ENCODE measurements around the gene SRRM2.

The SRRM2 gene

DNA sequence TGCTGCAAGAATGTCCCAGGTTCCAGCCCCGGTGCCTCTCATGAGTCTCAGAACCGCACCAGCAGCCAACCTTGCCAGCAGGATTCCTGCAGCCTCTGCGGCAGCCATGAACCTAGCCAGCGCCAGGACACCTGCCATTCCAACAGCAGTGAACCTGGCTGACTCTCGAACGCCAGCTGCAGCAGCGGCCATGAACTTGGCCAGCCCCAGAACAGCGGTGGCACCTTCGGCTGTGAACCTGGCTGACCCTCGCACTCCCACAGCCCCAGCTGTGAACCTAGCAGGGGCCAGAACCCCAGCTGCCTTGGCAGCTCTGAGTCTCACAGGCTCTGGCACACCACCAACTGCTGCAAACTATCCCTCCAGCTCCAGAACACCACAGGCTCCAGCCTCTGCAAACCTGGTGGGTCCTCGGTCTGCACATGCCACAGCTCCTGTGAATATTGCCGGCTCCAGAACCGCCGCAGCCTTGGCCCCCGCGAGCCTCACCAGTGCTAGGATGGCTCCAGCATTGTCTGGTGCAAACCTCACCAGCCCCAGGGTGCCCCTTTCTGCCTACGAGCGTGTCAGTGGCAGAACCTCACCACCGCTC, 14.8 kb downstream of the SRRM2 start:
- peaks cover 83% of the 10 kb centered on the region for H3K36me3 Mint-ChIP-seq (ENCODE audit: low read depth)
- H3K27ac Mint-ChIP-seq, result no peak overlapping the region
- no peaks in the 10 kb centered on the region for H3K4me1 Mint-ChIP-seq (ENCODE audit: low read depth)
- no peaks in the 10 kb centered on the region for H3K9me3 Mint-ChIP-seq
- no peaks in the 10 kb centered on the region for H3K27me3 Mint-ChIP-seq (ENCODE audit: low read depth)
- no peak overlapping the region for H3K4me3 Mint-ChIP-seq
- DNase-seq (ENCODE audit: low spot score), result no peak

DNA sequence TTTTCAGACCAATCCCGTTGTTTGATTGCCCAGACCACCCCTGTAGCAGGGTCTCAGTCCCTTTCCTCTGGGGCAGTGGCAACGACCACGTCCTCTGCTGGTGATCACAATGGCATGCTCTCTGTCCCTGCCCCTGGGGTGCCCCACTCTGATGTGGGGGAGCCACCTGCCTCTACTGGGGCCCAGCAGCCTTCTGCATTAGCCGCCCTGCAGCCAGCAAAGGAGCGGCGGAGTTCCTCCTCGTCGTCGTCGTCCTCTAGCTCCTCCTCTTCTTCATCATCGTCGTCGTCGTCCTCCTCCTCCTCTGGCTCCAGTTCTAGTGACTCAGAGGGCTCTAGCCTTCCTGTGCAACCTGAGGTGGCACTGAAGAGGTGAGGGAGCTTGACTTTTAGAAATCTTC, 15.5 kb downstream of the SRRM2 start:
- Mint-ChIP-seq H3K4me3 (no peak overlapping the region), H3K27ac (no peak overlapping the region), H3K36me3 (ENCODE audit: low read depth) (peaks cover 80% of the 10 kb centered on the region), H3K4me1 (ENCODE audit: low read depth) (peaks cover 2% of the 10 kb centered on the region), H3K9me3 (no peaks in the 10 kb centered on the region), H3K27me3 (ENCODE audit: low read depth) (no peaks in the 10 kb centered on the region)
- no peak for DNase-seq (ENCODE audit: low spot score)

DNA sequence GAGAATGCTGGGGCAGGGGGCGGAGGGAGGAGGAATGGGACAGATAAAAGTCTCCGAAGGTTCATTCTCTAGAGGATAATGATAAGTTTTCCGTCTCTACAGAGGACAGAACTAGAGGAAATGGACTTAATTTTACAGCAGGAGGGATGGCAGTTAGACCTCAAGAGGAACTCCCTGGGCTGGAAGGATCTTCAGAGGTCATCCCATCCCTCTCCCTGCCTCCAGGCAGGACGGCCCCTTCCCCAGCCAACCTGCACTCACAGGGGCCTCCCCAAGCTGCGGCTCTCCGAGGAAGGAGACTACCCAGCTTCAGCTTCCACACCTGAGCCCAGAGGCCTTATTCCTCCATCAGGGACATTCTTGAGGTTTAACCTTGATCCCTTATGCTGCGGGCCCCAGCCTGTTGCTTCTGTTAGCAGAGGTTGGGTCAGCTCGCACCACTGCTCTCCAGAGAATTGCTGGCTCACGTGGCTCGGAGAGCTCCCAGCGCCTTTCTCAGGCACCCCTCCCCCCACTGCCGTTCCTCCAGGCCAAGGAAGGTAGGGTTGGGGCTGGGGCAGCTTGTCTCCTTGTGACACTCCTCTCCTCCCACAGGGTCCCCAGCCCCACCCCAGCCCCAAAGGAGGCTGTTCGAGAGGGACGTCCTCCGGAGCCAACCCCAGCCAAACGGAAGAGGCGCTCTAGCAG, 16.1 kb downstream of the SRRM2 start:
- Mint-ChIP-seq H3K36me3 (ENCODE audit: low read depth) (peaks cover 74% of the 10 kb centered on the region), H3K27ac (no peak overlapping the region), H3K4me3 (no peak overlapping the region), H3K4me1 (ENCODE audit: low read depth) (peaks cover 2% of the 10 kb centered on the region), H3K27me3 (ENCODE audit: low read depth) (no peaks in the 10 kb centered on the region), H3K9me3 (no peaks in the 10 kb centered on the region)
- no peak for DNase-seq (ENCODE audit: low spot score)

DNA sequence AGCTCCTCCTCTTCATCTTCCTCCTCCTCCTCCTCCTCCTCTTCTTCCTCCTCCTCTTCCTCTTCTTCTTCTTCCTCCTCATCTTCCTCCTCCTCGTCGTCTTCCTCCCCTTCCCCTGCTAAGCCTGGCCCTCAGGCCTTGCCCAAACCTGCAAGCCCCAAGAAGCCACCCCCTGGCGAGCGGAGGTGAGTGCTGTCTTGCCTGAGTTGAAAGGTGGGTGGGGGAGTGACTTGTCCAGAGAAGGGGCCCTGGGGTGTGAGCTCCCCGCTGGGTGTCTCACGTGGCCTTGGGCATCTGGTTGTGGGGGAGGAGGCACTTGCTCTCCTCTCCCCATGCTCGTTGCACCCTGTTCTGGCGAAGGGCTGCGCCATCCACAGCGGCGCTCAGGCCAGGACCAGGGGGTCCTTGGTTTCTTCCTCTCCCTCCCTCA, 16.7 kb downstream of the SRRM2 start:
- no peak overlapping the region for H3K4me3 Mint-ChIP-seq
- peaks cover 68% of the 10 kb centered on the region for H3K36me3 Mint-ChIP-seq (ENCODE audit: low read depth)
- H3K27ac Mint-ChIP-seq, result no peak overlapping the region
- H3K27me3 Mint-ChIP-seq (ENCODE audit: low read depth), result no peaks in the 10 kb centered on the region
- peaks cover 2% of the 10 kb centered on the region for H3K4me1 Mint-ChIP-seq (ENCODE audit: low read depth)
- no peaks in the 10 kb centered on the region for H3K9me3 Mint-ChIP-seq
- DNase-seq (ENCODE audit: low spot score), result no peak

DNA sequence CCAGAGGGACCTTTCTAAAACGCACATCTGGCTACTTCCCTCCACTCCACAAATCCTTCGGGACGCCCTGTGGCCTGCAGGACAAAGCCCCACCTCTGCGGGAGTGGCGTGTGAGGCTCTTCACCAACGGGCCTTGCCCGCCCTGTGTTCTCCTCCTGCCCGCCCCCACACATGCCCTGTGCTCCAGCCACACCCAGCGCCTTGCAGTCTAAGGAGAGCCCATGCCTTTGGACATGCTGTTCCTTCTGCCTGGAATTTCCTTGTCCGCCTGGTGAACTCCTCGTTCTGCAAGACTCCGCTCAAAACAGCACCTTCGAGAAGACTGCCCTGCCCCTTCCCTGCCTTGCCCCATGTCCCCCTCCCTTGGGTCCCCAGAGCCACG, 17.2 kb downstream of the SRRM2 start:
- no peaks in the 10 kb centered on the region for H3K27me3 Mint-ChIP-seq (ENCODE audit: low read depth)
- peaks cover 63% of the 10 kb centered on the region for H3K36me3 Mint-ChIP-seq (ENCODE audit: low read depth)
- no peak overlapping the region for H3K27ac Mint-ChIP-seq
- no peak overlapping the region for H3K4me3 Mint-ChIP-seq
- no peak for DNase-seq (ENCODE audit: low spot score)
- peaks cover 2% of the 10 kb centered on the region for H3K4me1 Mint-ChIP-seq (ENCODE audit: low read depth)
- H3K9me3 Mint-ChIP-seq, result no peaks in the 10 kb centered on the region

DNA sequence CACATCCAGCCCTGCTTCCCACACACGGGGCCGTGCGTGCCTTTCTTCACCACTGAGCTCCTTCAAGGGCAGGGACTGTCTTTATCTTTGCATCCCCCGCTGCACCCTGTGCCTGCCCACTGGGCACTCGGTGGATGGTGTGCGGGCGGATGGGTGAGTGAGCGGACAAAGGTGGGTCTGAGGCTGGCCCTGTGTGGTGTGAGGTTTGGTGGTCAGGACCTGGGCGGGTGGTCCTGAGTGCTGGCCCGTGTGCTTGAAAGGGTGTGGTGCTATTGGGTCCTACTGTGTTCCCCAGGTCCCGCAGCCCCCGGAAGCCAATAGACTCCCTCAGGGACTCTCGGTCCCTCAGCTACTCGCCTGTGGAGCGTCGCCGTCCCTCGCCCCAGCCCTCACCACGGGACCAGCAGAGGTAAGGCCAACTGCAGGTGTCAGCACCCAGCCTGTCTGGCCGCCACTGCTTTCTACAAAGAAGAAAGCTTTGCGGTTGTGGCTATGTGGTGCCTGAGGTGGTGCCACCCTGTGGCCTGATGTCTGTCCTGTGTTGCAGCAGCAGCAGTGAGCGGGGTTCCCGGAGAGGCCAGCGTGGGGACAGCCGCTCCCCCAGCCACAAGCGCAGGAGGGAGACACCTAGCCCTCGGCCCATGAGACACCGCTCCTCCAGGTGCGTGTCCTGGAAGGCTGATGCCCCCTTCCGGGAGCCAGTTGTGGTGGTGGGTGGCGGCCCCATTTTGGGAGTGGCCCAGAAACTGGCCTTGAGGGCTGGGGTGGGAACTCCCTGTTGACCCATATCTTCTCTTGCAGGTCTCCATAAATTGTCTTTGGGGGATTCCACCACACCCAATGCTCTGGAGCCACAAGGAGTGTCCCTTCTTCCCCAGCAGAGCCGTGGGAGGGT, 17.9 kb downstream of the SRRM2 start:
- Mint-ChIP-seq H3K4me1 (ENCODE audit: low read depth) (peaks cover 4% of the 10 kb centered on the region), H3K27ac (no peak overlapping the region), H3K36me3 (ENCODE audit: low read depth) (peaks cover 57% of the 10 kb centered on the region)

DNA sequence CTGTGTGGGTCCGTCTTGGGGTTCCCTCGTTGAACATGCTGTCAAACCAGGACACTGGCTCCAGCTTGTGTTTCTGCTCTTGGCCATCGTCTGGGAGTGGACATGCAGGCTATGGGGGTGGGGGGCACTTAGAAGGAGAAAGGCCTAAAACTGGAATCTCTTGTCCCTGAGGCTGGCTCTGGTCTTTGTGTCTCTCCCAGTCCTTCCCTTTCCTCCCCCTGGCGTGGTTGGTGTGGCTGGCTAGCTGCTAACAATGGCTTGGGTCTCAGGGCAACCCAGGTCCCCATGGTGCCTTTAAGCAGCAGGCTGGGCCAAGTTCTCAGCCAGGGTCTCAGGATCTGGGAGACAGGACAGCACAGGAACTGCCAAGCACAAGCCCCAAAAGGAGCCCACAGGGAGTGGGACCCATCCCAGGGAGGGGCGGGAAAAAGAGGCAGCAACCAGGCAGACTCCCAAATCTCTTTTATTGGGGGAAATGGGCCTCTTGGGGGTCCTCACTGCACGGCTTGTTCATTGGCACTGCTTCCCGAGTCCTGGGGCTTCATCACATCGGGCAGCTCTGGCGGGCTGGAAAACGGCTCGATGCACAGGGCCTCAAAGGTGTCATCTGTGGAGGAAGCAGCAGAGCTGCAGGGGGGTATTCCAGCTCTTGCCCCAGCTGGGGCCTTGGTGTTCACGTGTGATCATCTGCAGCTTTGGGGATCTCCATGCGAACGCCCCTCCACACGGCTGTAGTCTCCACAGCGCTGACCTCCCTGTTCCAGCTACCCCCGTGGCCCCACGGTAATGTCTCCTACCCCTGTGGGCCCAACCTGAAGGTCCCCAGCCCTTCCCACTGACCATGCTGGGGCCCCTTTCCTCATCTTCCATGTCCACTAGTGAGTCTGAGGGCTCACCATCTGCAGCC, 19.3 kb downstream of the SRRM2 start:
- no peak for DNase-seq (ENCODE audit: low spot score)
- Mint-ChIP-seq H3K27ac (no peak overlapping the region), H3K27me3 (ENCODE audit: low read depth) (no peaks in the 10 kb centered on the region), H3K9me3 (no peaks in the 10 kb centered on the region), H3K4me3 (no peak overlapping the region), H3K4me1 (ENCODE audit: low read depth) (peaks cover 14% of the 10 kb centered on the region), H3K36me3 (ENCODE audit: low read depth) (peaks cover 43% of the 10 kb centered on the region)

More for the DNA sequence above, 17.9 kb downstream of the SRRM2 start:
- DNase-seq (ENCODE audit: low spot score), result no peak
- Mint-ChIP-seq H3K4me3 (no peak overlapping the region), H3K9me3 (no peaks in the 10 kb centered on the region), H3K27me3 (ENCODE audit: low read depth) (no peaks in the 10 kb centered on the region)

DNA sequence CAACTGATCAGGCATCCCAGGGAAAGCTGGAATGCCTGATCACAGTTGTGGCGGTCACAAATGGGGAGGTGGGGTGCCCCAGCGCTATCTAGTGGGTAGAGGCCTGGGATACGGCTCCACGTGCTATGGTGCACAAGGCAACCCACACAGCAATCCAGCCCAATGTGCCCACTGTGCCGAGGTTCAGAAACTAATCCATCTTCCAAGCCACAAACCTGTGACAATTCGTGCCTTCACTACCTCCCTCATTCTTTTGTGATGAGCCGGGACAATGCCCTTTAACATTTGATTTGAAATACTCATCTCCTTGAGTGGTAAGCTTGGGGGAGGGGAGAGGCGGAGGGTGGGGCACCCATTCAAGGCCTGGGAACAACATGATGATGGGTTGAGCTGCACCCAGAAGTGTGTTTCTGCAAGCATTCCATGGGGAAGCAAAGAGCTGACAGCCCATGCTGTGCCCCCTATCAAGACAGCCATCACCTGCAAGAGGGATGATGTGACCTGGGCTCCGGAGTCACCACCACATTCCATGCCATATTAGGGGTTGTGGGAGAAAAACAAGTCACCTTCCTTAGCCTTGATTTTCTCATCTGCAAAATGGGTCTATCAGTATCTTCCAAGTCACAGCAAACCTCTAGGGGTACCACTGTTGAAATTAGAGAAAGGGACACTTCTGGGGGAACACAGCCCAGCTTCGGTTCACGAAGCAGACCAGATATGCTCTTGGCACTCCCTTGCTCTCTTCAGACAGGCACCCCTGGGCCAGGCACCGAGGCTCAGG, 20.9 kb downstream of the SRRM2 start:
- DNase-seq (ENCODE audit: low spot score), result no peak
- Mint-ChIP-seq H3K4me3 (no peak overlapping the region), H3K36me3 (ENCODE audit: low read depth) (peaks cover 38% of the 10 kb centered on the region), H3K27ac (no peak overlapping the region), H3K9me3 (no peaks in the 10 kb centered on the region), H3K27me3 (ENCODE audit: low read depth) (no peaks in the 10 kb centered on the region), H3K4me1 (ENCODE audit: low read depth) (peaks cover 18% of the 10 kb centered on the region)

DNA sequence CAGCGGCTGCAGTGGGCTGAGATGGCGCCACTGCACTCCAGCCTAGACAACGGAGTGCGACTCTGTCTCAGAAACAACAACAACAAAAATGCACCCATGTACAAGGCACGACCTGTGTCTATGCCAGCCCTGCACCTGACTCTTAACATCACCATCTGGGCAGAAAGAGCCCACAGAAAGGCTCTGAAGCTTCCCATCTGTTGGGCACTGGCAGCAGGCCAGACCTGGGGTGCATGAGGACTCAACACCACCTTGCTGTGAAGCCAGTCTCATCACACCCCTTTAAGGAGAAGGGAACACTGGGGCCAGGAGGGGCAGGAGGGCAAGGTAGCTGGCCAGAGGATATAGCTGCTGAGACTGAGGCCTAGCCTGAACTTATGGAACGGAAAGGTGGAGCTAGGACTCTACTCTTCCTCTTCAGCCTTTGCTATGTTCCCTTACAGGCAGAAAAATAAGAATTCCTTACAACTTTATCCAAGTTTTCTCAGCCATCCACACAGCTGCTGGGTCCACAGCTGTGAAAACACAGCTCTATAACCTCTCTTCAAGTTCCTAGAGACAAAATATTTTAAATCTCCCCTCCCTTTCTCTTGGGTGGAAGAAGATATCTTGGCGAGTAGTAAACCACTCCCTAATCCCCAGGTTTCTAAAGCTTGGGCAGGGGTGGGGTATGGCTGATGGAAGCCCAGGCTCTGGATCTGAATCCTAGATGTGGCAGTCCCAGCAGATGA, 21.9 kb downstream of the SRRM2 start:
- no peak overlapping the region for H3K27ac Mint-ChIP-seq
- H3K36me3 Mint-ChIP-seq (ENCODE audit: low read depth), result peaks cover 31% of the 10 kb centered on the region
- no peak overlapping the region for H3K4me3 Mint-ChIP-seq
- no peak for DNase-seq (ENCODE audit: low spot score)
- H3K27me3 Mint-ChIP-seq (ENCODE audit: low read depth), result no peaks in the 10 kb centered on the region
- H3K4me1 Mint-ChIP-seq (ENCODE audit: low read depth), result peaks cover 22% of the 10 kb centered on the region
- no peaks in the 10 kb centered on the region for H3K9me3 Mint-ChIP-seq

DNA sequence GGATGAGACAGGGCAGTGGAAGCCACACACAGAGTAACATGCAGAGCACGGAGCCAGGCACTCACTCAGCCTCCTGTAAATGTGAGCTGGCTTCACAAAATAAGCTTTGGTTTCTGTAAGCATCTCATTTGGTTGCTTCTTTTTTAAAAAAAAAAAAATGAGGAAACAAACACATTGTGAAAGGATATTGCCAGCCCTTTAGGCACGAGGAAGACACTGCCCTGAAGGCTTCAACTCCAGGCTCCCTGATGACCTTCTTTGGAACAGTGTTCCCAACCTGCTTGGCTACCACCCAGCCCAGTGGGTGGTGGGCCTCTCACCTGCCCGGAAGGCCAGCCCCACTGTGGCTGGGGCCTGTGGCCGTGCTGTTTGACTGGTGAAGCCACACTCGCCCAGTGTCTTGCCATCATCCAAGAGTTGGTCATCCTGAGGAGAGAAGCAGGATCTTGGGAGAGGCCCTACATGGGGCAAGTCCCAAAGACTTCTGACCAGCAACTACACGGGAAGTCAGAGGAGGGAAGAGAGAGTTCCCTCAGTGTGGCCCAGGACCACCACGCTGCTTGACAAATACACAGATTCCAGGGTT, 22.8 kb downstream of the SRRM2 start:
- no peak for DNase-seq (ENCODE audit: low spot score)
- peaks cover 22% of the 10 kb centered on the region for H3K4me1 Mint-ChIP-seq (ENCODE audit: low read depth)

DNA sequence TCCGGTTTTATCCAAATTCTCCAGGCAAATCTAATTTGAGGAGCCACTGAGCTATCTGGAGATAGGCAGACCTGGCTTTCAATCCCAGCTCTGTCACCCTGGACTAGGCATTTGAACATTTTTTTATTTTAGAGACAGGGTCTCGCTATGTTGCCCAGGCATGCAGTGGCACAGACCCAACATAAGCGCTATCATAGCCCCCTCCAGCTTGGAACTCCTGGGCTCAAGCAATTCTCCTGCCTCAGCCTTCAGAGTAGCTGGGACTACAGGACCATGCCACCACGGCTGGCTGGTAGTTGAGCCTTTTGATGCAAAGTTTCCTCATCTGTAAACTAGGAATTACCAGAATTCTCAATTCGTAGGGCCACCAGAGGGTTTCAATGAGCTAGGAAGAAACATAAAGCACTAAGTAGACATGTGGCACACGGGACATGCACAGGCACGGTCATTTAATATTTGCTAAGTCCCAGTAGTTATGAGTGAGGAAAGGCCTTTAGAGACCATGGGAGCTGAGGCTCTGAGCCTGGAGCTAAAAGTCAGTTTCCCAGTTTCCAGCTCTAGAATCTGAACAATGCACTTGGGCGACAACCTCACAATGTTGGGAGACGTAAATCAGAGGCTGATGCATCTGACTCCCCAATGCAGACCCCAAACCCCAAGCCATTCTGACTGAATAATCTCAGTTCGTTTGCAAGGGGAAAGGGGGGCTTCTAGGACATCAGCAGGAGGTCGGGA, 23.5 kb downstream of the SRRM2 start:
- peak overlapping the region; percentile 86 for H3K4me3 Mint-ChIP-seq
- DNase-seq (ENCODE audit: low spot score), result no peak
- H3K9me3 Mint-ChIP-seq, result no peaks in the 10 kb centered on the region
- H3K4me1 Mint-ChIP-seq (ENCODE audit: low read depth), result peaks cover 22% of the 10 kb centered on the region
- H3K36me3 Mint-ChIP-seq (ENCODE audit: low read depth), result peaks cover 18% of the 10 kb centered on the region
- peak overlapping the region; percentile 85 for H3K27ac Mint-ChIP-seq
- no peaks in the 10 kb centered on the region for H3K27me3 Mint-ChIP-seq (ENCODE audit: low read depth)

More for the DNA sequence above, 22.8 kb downstream of the SRRM2 start:
- H3K4me3 Mint-ChIP-seq, result peak overlapping the region; percentile 50
- no peaks in the 10 kb centered on the region for H3K9me3 Mint-ChIP-seq
- H3K36me3 Mint-ChIP-seq (ENCODE audit: low read depth), result peaks cover 22% of the 10 kb centered on the region
- H3K27me3 Mint-ChIP-seq (ENCODE audit: low read depth), result no peaks in the 10 kb centered on the region
- peak overlapping the region; percentile 55 for H3K27ac Mint-ChIP-seq

Data from T-helper 2 cell treated with Interferon-gamma antibody and Interleukin-4, amounts not matched to agents 5 μg/mL and 100 μg/mL, for 36 hours (primary cell).